Keratinocyte (primary cell): ENCODE data around the gene WDR35. TPM values are rescaled to one million over a fixed set of nuclear protein-coding genes. Genes with fewer than 3 reads are reported as not detected.
A peak's percentile ranks its signal among the peaks of the same experiment; 100 is the strongest.

ENCODE experiments used
- DNase-seq: peaks from one replicate; pipeline ENCODE4 v3.0.0-alpha.2; 2011; ENCODE audit warnings: low read depth, missing footprints, low spot score
- FAIRE-seq: peaks from 2 replicates; lab custom pipeline; 2011; peaks lifted over from hg19 to GRCh38; lab: Jason Lieb, UNC
- H2AFZ ChIP-seq: 2 replicates; pipeline ENCODE4 v1.6.0; 2012; ENCODE audit warnings: low read length, control low read depth, inconsistent platforms; ENCODE audit not compliant: control insufficient read depth
- H3K27ac ChIP-seq: 2 replicates; pipeline ENCODE4 v1.5.1; 2011; ENCODE audit warnings: low read length; ENCODE audit not compliant: control insufficient read depth, insufficient read depth
- H3K27me3 ChIP-seq: 3 replicates; pipeline ENCODE4 v1.6.0; 2011; ENCODE audit warnings: low read length; ENCODE audit not compliant: control insufficient read depth, insufficient read depth; ENCODE audit errors: extremely low read depth
- H3K36me3 ChIP-seq, 2 experiments: 2 replicates in 1 of 2; 3 replicates in 1 of 2; pipeline ENCODE4 v1.5.1; 2011; ENCODE audit warnings: low read length in 2 of 2, mild to moderate bottlenecking in 1 of 2; ENCODE audit not compliant: control insufficient read depth in 2 of 2, insufficient read depth in 2 of 2; ENCODE audit errors: extremely low read depth in 1 of 2
- H3K4me1 ChIP-seq: 3 replicates; pipeline ENCODE4 v1.5.1; 2011; ENCODE audit warnings: low read length; ENCODE audit not compliant: control insufficient read depth, insufficient read depth; ENCODE audit errors: extremely low read depth
- H3K4me2 ChIP-seq: 3 replicates; pipeline ENCODE4 v1.6.0; 2011; ENCODE audit warnings: low read depth, low read length; ENCODE audit not compliant: control insufficient read depth, insufficient read depth; ENCODE audit errors: extremely low read depth
- H3K4me3 ChIP-seq, 3 experiments: fragments of 200-600 bp in 1 of 3; sonication (generic) in 1 of 3; 2 replicates in 2 of 3; 3 replicates in 1 of 3; pipeline ENCODE4 v1.5.1; 2011 to 2016; ENCODE audit warnings: low read length in 3 of 3, mild to moderate bottlenecking in 3 of 3, control low read depth in 2 of 3, inconsistent platforms in 1 of 3, low read depth in 1 of 3, mixed read lengths in 1 of 3, mixed run types in 1 of 3, moderate library complexity in 1 of 3; ENCODE audit not compliant: control insufficient read depth in 2 of 3, insufficient read depth in 2 of 3; ENCODE audit errors: extremely low read depth in 1 of 3
- H3K79me2 ChIP-seq: 2 replicates; pipeline ENCODE4 v1.6.0; 2012; ENCODE audit warnings: low read length; ENCODE audit not compliant: control insufficient read depth, insufficient read depth
- H3K9ac ChIP-seq: 3 replicates; pipeline ENCODE4 v1.6.0; 2011; ENCODE audit warnings: low read length; ENCODE audit not compliant: control insufficient read depth, insufficient read depth; ENCODE audit errors: extremely low read depth
- H3K9me1 ChIP-seq: 3 replicates; pipeline ENCODE4 v1.6.0; 2011; ENCODE audit warnings: low read length; ENCODE audit not compliant: control insufficient read depth, insufficient read depth; ENCODE audit errors: extremely low read depth
- H3K9me3 ChIP-seq: 2 replicates; pipeline ENCODE4 v1.5.1; 2012; ENCODE audit warnings: low read depth, low read length; ENCODE audit not compliant: control insufficient read depth
- H4K20me1 ChIP-seq: 3 replicates; pipeline ENCODE4 v1.6.0; 2011; ENCODE audit warnings: low read length; ENCODE audit not compliant: control insufficient read depth, insufficient read depth; ENCODE audit errors: extremely low read depth
- CTCF ChIP-seq, 3 experiments: IDR thresholded peaks in 1 of 3; conservative IDR thresholded peaks in 1 of 3; optimal IDR thresholded peaks in 1 of 3; 2 replicates in 2 of 3; 3 replicates in 1 of 3; pipeline versions ENCODE3 to v1.5.1; 2011; ENCODE audit warnings: low read length in 3 of 3, mild to moderate bottlenecking in 3 of 3, moderate library complexity in 2 of 3, control low read depth in 1 of 3, inconsistent platforms in 1 of 3; ENCODE audit not compliant: insufficient read depth in 2 of 3; ENCODE audit errors: extremely low read depth in 1 of 3
- EZH2 ChIP-seq: IDR thresholded peaks from one replicate; pipeline ENCODE4 v1.6.1; 2012; ENCODE audit warnings: inconsistent platforms, mild to moderate bottlenecking, low read length, moderate library complexity
- dilution Hi-C: fragments of 300-500 bp; cut with MboI; formaldehyde crosslinking; loops from one replicate; pipeline ENCODE4 v1.7.0; 2020; ENCODE audit warnings: low sequenced_read_pairs; ENCODE audit not compliant: extremely low pct_ligation_motif_present
- polyA plus RNA-seq, 5 experiments: library from polyadenylated mRNA; depleted of rRNA in 3 of 5; stranded (reverse) in 3 of 5; stranded (forward) in 1 of 5; unstranded in 1 of 5; fragments of >200 nt; gene quantifications; 1 replicate in 1 of 5; 2 replicates in 3 of 5; 3 replicates in 1 of 5; pipeline versions ENCODE4 v1.2.1 to v1.2.3, GENCODE V29; 2011 to 2012; ENCODE audit warnings: missing spikeins in 2 of 5, low read depth in 1 of 5, low replicate concordance in 1 of 5

WDR35 gene
- polyA plus RNA-seq, 1 donor (not counting 4 experiments of a cell fraction or from before 2014, with no cell fraction given), result 8.8 TPM

GRCh38 chr2:20013126-20013849, 23.4 kb upstream of the WDR35 start:
- no peak for FAIRE-seq

GRCh38 chr2:20012282-20013125, 22.6 kb upstream of the WDR35 start, which contains the start of gene MATN3:
Gene MATN3, minus strand, starts transcription at chr2:20012668. Its CDS starts 37 bp downstream, at chr2:20012631.
- Histone ChIP-seq H2AFZ (peak within 1 kb of the TSS; percentile 70), H3K36me3 (no peaks in the 10 kb centered on the region), H3K79me2 (no peaks in the 10 kb centered on the region), H4K20me1 (no peaks in the 10 kb centered on the region), H3K4me1 (peaks cover 8% of the 10 kb centered on the region), H3K9me1 (no peaks in the 10 kb centered on the region), H3K27me3 (peaks cover 9% of the 10 kb centered on the region), H3K27ac (no peak within 1 kb of the TSS), H3K9me3 (no peaks in the 10 kb centered on the region), H3K4me2 (peak within 1 kb of the TSS; percentile 70), H3K9ac (peak within 1 kb of the TSS; percentile 37), H3K4me3 (peak within 1 kb of the TSS; percentile 26 to 51 (median 40))
- TF ChIP-seq CTCF (optimal IDR thresholded peaks at IDR 0.05 in 1 of 3, IDR thresholded peaks at IDR 0.05 in 1 of 3, conservative IDR thresholded peaks at IDR 0.05 in 1 of 3; ENCODE audit: extremely low read depth in 1 of 3, insufficient read depth in 2 of 3, low read length in 3 of 3), result no peak
- no peak for TF ChIP-seq EZH2
- FAIRE-seq (no peak), DNase-seq (no peak)
- dilution Hi-C loops, result no loop called here

More at GRCh38 chr2:20013126-20013849, 23.4 kb upstream of the WDR35 start:
- dilution Hi-C loops, result no loop called here
- Histone ChIP-seq H3K79me2 (no peaks in the 10 kb centered on the region), H3K36me3 (no peaks in the 10 kb centered on the region), H3K27ac (no peak overlapping the region), H4K20me1 (no peaks in the 10 kb centered on the region), H3K4me1 (peaks cover 8% of the 10 kb centered on the region), H3K27me3 (peaks cover 9% of the 10 kb centered on the region), H3K9me1 (no peaks in the 10 kb centered on the region), H2AFZ (peak overlapping the region; percentile 70), H3K9ac (no peak overlapping the region), H3K9me3 (no peaks in the 10 kb centered on the region), H3K4me3 (peak overlapping the region in 1 of 3 experiments; percentile 38), H3K4me2 (peak overlapping the region; percentile 70)
- TF ChIP-seq CTCF (optimal IDR thresholded peaks at IDR 0.05 in 1 of 3, IDR thresholded peaks at IDR 0.05 in 1 of 3, conservative IDR thresholded peaks at IDR 0.05 in 1 of 3; ENCODE audit: extremely low read depth in 1 of 3, insufficient read depth in 2 of 3, low read length in 3 of 3), result no peak
- TF ChIP-seq EZH2, result no peak
- no peak for DNase-seq
